ENCODE results near the gene BTBD19. TPM values are rescaled to one million over a fixed set of nuclear protein-coding genes. Genes with fewer than 3 reads are reported as not detected.

BTBD19 gene
- total and polyA plus RNA-seq, 9 of the 15 experiments (the other 6 are each of a cell fraction or from before 2014, with no cell fraction given), result 0.22 to 2.0 (median 0.95) TPM

DNA sequence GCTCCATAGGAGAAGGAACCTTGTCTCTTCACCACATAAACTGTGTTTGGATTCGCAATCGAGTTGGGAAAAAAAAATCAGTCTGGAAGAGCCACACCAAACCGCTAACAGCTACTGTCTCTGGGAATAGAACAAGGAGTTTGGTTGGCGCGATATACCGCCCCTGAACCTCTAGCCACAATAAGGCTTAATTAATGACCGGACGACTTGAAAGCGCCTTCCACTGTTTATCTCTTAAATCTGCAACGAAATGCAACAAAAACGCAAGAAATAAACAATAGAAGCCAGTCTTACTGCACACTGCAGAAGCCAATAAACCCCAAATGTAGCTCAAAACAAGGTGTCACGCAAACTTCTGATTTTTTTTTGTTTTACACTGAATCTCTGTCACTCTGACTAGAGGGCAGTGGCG lies 10.9 kb downstream of the BTBD19 start (continued):
- TF ChIP-seq ZBED1 (IDR thresholded peaks at IDR 0.05), result no peak
- peak; percentile 48; the same call in 1 of the 2 replicates for TF ChIP-seq DPF2 (IDR thresholded peaks at IDR 0.05)
- no peak for TF ChIP-seq STAT5A (IDR thresholded peaks at IDR 0.05; ENCODE audit: borderline replicate concordance, low read length)
- TF ChIP-seq ZNF77 (CRISPR knock-in tag; IDR thresholded peaks at IDR 0.05), result no peak
- no peak for TF ChIP-seq CREBBP (IDR thresholded peaks at IDR 0.05; ENCODE audit: low read depth, low read length)
- no peak for TF ChIP-seq HDAC1 (IDR thresholded peaks at IDR 0.05)
- no peak for TF ChIP-seq ZNF316 (IDR thresholded peaks at IDR 0.05)
- TF ChIP-seq CBFA2T3 (IDR thresholded peaks at IDR 0.05), result no peak; the same call in 1 of the 2 replicates
- no peak for TF ChIP-seq ELF2 (CRISPR knock-in tag; IDR thresholded peaks at IDR 0.05)
- TF ChIP-seq SMC3 (conservative IDR thresholded peaks at IDR 0.05; ENCODE audit: insufficient read depth, low read depth, low read length), result peak; percentile 53; the same call in 1 of the 2 replicates
- TF ChIP-seq KDM1A (IDR thresholded peaks at IDR 0.05), result peak; percentile 73 to 83; a peak in 3 of 4 replicates
- 0 out of 2 replicates have a peak, but pooled peaks have one; percentile 6 for TF ChIP-seq POLR2H (tag; IDR thresholded peaks at IDR 0.05; ENCODE audit: low read depth)
- TF ChIP-seq, protein P1, sequence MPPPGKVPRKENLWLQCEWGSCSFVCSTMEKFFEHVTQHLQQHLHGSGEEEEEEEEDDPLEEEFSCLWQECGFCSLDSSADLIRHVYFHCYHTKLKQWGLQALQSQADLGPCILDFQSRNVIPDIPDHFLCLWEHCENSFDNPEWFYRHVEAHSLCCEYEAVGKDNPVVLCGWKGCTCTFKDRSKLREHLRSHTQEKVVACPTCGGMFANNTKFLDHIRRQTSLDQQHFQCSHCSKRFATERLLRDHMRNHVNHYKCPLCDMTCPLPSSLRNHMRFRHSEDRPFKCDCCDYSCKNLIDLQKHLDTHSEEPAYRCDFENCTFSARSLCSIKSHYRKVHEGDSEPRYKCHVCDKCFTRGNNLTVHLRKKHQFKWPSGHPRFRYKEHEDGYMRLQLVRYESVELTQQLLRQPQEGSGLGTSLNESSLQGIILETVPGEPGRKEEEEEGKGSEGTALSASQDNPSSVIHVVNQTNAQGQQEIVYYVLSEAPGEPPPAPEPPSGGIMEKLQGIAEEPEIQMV (tag; conservative IDR thresholded peaks at IDR 0.05; ENCODE audit: low read depth), result no peak
- no peak for TF ChIP-seq BDP1 (IDR thresholded peaks at IDR 0.05; ENCODE audit: insufficient read depth, insufficient read length)
- TF ChIP-seq JUN (IDR thresholded peaks at IDR 0.05; ENCODE audit: borderline replicate concordance, low read depth, low read length), result no peak
- TF ChIP-seq JUN (CRISPR knock-in tag; IDR thresholded peaks at IDR 0.05; ENCODE audit: borderline replicate concordance), result no peak
- no peak for TF ChIP-seq SAP30 (IDR thresholded peaks at IDR 0.05; ENCODE audit: borderline replicate concordance, insufficient read depth, low read depth, low read length, poor library complexity, severe bottlenecking)
- TF ChIP-seq ZNF639 (CRISPR knock-in tag; conservative IDR thresholded peaks at IDR 0.05 in 1 of 2, IDR thresholded peaks at IDR 0.05 in 1 of 2), result no peak
- TF ChIP-seq, protein P2, sequence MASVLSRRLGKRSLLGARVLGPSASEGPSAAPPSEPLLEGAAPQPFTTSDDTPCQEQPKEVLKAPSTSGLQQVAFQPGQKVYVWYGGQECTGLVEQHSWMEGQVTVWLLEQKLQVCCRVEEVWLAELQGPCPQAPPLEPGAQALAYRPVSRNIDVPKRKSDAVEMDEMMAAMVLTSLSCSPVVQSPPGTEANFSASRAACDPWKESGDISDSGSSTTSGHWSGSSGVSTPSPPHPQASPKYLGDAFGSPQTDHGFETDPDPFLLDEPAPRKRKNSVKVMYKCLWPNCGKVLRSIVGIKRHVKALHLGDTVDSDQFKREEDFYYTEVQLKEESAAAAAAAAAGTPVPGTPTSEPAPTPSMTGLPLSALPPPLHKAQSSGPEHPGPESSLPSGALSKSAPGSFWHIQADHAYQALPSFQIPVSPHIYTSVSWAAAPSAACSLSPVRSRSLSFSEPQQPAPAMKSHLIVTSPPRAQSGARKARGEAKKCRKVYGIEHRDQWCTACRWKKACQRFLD (CRISPR knock-in tag; IDR thresholded peaks at IDR 0.05), result no peak
- no peak; the same call in 1 of the 2 replicates for TF ChIP-seq ARID4B (CRISPR knock-in tag; IDR thresholded peaks at IDR 0.05)
- no peak for TF ChIP-seq ZBTB17 (CRISPR knock-in tag; IDR thresholded peaks at IDR 0.05)

Data from K562 (cell line).